GM18873 (cell line): ENCODE results near the gene DMRTA2.

Experiments used
- ATAC-seq: cut with Tn5 transposase; IDR thresholded peaks from one replicate; pipeline ENCODE4 v1.9.1; 2021; ENCODE audit warnings: mild to moderate bottlenecking, moderate library complexity, moderate number of reproducible peaks; ENCODE audit not compliant: unreplicated experiment, low FRiP score

DMRTA2 gene

GRCh38 chr1:50424045-50424883 is 1.0 kb upstream of the DMRTA2 start:
- ATAC-seq = no peak

DNA sequence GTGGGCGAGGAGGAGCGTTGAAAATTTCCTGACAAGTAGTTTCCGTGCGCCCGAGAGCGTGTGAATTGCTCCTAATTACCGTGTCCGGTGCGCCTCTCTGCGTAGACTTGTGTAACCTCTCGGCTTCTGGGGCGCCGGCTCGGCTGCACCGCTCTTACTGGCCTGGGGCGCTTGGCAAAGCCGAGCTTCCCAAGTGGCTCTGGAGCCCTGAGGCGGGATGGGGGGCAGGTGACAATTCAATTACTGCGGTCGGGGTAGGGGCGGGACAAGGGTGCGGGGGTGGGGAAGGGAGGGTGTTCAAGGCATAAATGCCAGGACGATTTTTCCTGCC is 392 bp upstream of the DMRTA2 start:
- ATAC-seq = no peak

DNA sequence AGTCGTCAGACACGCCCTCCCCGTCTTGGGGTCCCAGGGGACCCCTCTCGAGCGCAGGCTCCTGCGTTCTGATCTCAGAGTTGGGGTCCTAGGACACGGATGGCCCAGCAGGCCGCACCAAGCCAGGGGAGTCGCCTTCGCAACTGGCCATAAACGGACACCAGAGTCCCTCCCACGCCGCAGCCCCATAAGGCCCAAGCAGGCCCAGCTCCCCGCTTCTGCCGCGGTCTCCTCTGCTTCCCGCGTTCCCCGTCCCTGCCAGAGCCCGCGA is 633 bp downstream of the DMRTA2 start:
- ATAC-seq = no peak

- ATAC-seq = no peak
These were observed 1.2 kb downstream of the DMRTA2 start for GRCh38 chr1:50421768-50422674.

DNA sequence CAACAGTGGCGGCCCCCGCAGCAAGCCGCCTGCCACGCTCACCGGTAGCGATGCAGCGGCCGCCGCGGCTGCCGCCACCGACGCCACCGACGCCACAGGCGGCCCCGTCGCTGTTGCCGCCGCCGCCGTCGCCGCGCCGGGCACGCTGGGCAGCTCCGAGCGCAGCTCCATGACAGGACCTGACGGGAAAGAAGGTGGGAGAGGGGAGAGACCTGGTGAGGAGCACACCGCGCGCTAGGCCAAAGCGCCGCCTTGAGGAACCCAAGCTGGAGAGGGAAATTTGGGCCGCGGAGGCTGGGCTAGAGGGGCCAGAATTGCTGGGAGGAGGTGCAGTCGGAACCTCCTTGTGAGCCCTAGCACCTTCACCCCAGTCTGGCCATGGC is 1.9 kb downstream of the DMRTA2 start:
- ATAC-seq = no peak

GRCh38 chr1:50420689-50421365 is 2.4 kb downstream of the DMRTA2 start:
- no peak for ATAC-seq

- no peak for ATAC-seq
These were observed 3.2 kb downstream of the DMRTA2 start for GRCh38 chr1:50419907-50420677.

GRCh38 chr1:50419192-50419906 is 3.9 kb downstream of the DMRTA2 start:
- ATAC-seq = no peak

- no peak for ATAC-seq
These were observed 4.6 kb downstream of the DMRTA2 start for GRCh38 chr1:50418600-50419109.

GRCh38 chr1:50417946-50418599 is 5.2 kb downstream of the DMRTA2 start:
- no peak for ATAC-seq

DNA sequence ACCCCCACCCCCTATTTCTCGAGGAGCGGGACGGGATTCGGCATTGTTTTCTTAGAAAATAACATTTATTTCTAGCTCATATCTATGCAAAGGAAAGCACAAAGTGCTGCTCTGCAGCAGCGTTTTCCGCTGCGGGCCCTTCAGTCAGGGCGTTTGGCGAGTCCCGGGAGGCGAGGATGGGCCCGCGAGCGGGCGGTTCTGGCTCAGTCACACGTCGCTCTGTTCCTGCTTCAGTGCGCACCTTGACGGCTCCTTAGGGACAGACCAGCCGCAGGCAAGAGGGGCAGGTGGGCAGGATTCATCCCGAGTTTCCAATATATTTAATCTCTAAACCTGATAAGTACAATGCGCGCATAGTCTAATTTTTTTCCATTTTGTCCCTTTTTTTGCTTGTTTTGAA is 5.7 kb downstream of the DMRTA2 start:
- no peak for ATAC-seq

DNA sequence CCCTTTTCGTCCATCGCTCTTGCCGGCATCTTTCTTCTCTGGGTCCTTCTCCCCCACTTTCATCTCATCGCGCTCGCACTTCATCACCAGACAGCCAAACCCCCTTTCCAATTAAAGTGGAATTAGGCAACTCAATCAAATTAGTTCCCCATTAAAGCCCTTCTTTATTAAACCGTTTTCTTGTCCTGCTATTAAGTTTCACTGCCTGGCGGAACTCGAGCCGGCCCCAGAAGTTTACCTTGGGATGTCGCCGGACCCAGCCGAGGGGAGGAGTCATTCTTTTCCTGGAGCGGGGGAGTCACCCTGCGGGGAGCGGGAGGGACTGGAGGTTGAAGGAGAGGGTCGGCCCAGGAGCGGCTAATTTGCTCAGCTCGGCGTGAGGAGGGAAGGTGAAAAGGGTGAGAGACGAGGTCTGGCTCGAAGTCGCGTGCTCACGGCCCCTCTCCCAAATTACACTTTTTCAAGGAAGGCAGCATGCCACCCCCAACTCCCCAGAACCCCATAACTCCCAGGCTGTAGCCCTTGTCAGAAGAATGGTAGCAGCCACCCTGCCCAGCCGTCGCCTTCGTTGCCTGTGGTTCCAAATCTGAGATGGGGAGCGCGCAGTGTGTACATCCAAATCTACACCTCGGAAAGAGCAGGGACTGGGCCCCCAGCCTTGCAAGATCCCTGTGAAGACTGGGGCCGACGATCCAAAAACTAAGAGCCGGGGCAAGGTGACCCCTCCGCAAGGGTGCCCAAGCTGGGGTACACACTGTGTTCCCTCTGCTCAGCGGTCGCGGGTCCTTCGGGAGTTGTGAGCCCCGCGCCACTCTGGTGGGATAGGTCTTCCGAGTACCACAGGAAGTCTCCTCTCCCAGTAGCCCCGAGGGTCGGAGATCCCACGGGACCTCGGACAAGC is 6.4 kb downstream of the DMRTA2 start:
- ATAC-seq = no peak

DNA sequence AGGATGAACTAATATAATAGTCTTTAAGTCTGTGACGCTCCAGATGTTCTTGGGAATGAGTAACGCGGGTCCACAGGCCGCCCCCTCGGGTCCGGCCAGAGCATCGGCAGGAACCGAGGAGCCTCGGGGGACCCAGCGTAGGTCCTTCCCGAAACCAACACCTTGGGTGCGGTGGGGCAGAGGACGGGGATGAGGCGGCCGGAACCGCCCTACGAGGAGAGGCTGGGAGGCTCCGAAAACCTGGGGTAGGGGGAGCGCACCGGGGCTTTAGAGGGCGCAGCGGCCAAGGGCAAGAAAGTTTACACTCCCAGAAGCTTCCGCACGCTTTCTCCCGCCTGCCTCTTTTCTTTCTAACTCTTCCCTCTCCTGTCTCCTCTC is 7.1 kb downstream of the DMRTA2 start:
- ATAC-seq = no peak

DNA sequence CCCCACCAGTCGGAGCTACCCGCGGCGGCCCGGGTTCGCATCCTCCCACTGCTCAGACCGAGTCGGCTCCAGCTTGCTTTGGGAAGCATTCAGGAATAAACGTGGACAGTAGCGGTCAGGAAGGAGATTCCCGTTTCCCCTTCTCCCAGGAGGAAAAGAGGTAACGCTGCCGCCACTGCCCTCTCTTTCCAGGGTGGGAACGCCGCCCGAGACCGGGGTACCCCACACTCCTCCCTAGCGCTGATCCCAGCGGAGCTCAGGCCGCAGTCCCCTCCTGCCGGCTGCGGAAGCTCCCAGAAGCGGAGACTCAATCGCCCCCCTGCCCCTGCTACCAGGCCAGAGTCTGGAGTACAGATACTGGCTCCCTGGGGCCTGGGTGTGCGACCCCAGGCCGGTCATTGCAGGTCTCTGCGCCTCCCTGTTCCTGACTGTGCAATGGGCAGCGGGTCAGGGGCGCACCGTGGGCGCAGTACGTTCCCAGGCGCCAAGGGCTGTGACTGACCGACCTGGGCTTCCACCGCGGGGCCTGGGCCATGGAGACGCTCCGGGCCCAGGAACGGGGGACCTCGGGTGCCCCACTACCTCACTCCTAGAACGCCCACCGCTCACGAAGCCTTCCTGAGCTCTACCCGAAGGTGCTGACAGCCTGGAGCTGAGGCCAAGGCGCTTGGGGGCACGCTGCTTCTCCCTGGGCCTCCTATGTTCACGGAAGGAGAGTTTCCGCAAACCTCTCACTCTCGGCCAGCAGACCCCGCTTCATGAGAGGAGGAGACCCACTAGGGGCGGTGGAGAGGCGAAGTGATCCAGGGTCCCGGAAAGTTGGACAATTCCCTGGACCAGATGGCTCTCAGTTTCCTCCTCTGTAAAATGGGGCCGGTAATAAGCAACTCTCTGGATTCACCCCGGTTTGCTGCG is 7.8 kb downstream of the DMRTA2 start:
- ATAC-seq = no peak

- ATAC-seq = no peak
These were observed 8.4 kb downstream of the DMRTA2 start for GRCh38 chr1:50414853-50415234.

GRCh38 chr1:50412813-50413476 is 10.3 kb downstream of the DMRTA2 start:
- no peak for ATAC-seq

- no peak for ATAC-seq
These were observed 17.4 kb downstream of the DMRTA2 start for GRCh38 chr1:50405814-50406213.
